HepG2 (cell line): ENCODE data around the gene KDM6B. TPM values are rescaled to one million over a fixed set of nuclear protein-coding genes. Genes with fewer than 3 reads are reported as not detected.

Experiments used
- ATF1 ChIP-seq: IDR thresholded peaks from 2 replicates; pipeline ENCODE4 v1.6.1; 2016; ENCODE audit warnings: mild to moderate bottlenecking, control low read depth
- CHD4 ChIP-seq: fragments of 200-600 bp; sonication (generic); IDR thresholded peaks from 2 replicates; pipeline ENCODE4 v1.7.0; 2017; ENCODE audit warnings: mild to moderate bottlenecking, low read length, borderline replicate concordance
- ELF3 ChIP-seq: IDR thresholded peaks from 2 replicates; pipeline ENCODE4 v1.6.1; 2016; ENCODE audit warnings: missing genetic modification reagents, missing compliant biosample characterization
- FOSL1 ChIP-seq: sonication (generic); formaldehyde crosslinking; IDR thresholded peaks from 2 replicates; pipeline ENCODE4 v1.9.0; 2021; ENCODE audit warnings: missing genetic modification reagents, borderline replicate concordance
- FOXM1 ChIP-seq: sonication (generic); formaldehyde crosslinking; IDR thresholded peaks from 2 replicates; pipeline ENCODE4 v1.5.0; 2020; ENCODE audit warnings: missing genetic modification reagents
- FOXO1 ChIP-seq: sonication (generic); formaldehyde crosslinking; IDR thresholded peaks from 2 replicates; pipeline ENCODE4 v1.4.0; 2020; ENCODE audit warnings: missing genetic modification reagents
- HNRNPK ChIP-seq: fragments of 200-400 bp; formaldehyde crosslinking; IDR thresholded peaks from 2 replicates; pipeline ENCODE4 v1.6.1; 2018; ENCODE audit warnings: low read length, low read depth, moderate library complexity, mild to moderate bottlenecking; ENCODE audit not compliant: poor library complexity, severe bottlenecking
- KLF11 ChIP-seq: IDR thresholded peaks from 2 replicates; pipeline ENCODE4 v1.6.1; 2016; ENCODE audit warnings: missing compliant biosample characterization
- KLF16 ChIP-seq, 2 experiments: sonication (generic) in 1 of 2; formaldehyde crosslinking in 1 of 2; IDR thresholded peaks; 2 replicates each; pipeline versions ENCODE4 v1.6.1 to v1.8.0; 2016 to 2023; ENCODE audit warnings: missing genetic modification reagents in 2 of 2, missing compliant biosample characterization in 1 of 2
- MAF1 ChIP-seq: sonication (generic); formaldehyde crosslinking; IDR thresholded peaks from 2 replicates; pipeline ENCODE4 v1.5.0; 2020; ENCODE audit warnings: missing genetic modification reagents, borderline replicate concordance
- MED1 ChIP-seq: sonication (generic); formaldehyde crosslinking; IDR thresholded peaks from 2 replicates; pipeline ENCODE4 v1.4.0; 2020; ENCODE audit warnings: missing genetic modification reagents
- MIER3 ChIP-seq: IDR thresholded peaks from 2 replicates; pipeline ENCODE4 v1.6.1; 2016; ENCODE audit warnings: missing compliant biosample characterization, borderline replicate concordance
- MTF1 ChIP-seq: sonication (generic); formaldehyde crosslinking; IDR thresholded peaks from 2 replicates; pipeline ENCODE4 v1.5.0; 2020; ENCODE audit warnings: missing genetic modification reagents
- NFYC ChIP-seq: IDR thresholded peaks from 2 replicates; pipeline ENCODE4 v1.6.1; 2016; ENCODE audit warnings: missing genetic modification reagents, missing compliant biosample characterization
- REXO4 ChIP-seq: sonication (generic); formaldehyde crosslinking; IDR thresholded peaks from 2 replicates; pipeline ENCODE4 v1.8.0; 2022; ENCODE audit warnings: missing genetic modification reagents, mild to moderate bottlenecking, borderline replicate concordance
- TCF12 ChIP-seq, 2 experiments: fragments of 450-650 bp in 1 of 2; sonication (generic) in 1 of 2; formaldehyde crosslinking in 1 of 2; IDR thresholded peaks; 2 replicates each; pipeline versions ENCODE4 v1.6.1 to v1.8.0; 2017 to 2022; ENCODE audit warnings: antibody characterized with exemption in 1 of 2, mild to moderate bottlenecking in 1 of 2, missing genetic modification reagents in 1 of 2, moderate library complexity in 1 of 2
- ZMYM2 ChIP-seq: sonication (generic); formaldehyde crosslinking; IDR thresholded peaks from 2 replicates; pipeline ENCODE4 v1.8.0; 2022; ENCODE audit warnings: mild to moderate bottlenecking, missing genetic modification reagents
- ZNF264 ChIP-seq: sonication (generic); formaldehyde crosslinking; IDR thresholded peaks from 2 replicates; pipeline ENCODE4 v1.4.0; 2020; ENCODE audit warnings: missing genetic modification reagents
- ZNF354B ChIP-seq: sonication (generic); formaldehyde crosslinking; IDR thresholded peaks from 2 replicates; pipeline ENCODE4 v1.8.0; 2022; ENCODE audit warnings: mild to moderate bottlenecking, missing genetic modification reagents
- ZNF614 ChIP-seq: IDR thresholded peaks from 2 replicates; pipeline ENCODE4 v1.6.1; 2018; ENCODE audit warnings: missing biosample characterization, missing genetic modification reagents, inconsistent platforms, borderline replicate concordance
- ZNF776 ChIP-seq: sonication (generic); formaldehyde crosslinking; IDR thresholded peaks from 2 replicates; pipeline ENCODE4 v1.4.0; 2020; ENCODE audit warnings: mild to moderate bottlenecking, missing genetic modification reagents
- ZSCAN21 ChIP-seq: sonication (generic); formaldehyde crosslinking; IDR thresholded peaks from 2 replicates; pipeline ENCODE4 v1.8.0; 2022; ENCODE audit warnings: mild to moderate bottlenecking, missing genetic modification reagents, moderate library complexity, borderline replicate concordance
- polyA plus RNA-seq, 8 experiments: library from polyadenylated mRNA; depleted of rRNA in 3 of 8; stranded (reverse) in 7 of 8; unstranded in 1 of 8; fragments of >200 nt; fragmentation: Illumina TruSeq in 4 of 8; extraction: Trizol in 4 of 8; gene quantifications; 2 replicates each; pipeline versions ENCODE4 v1.2.1 to v1.2.3, GENCODE V29; 2011 to 2016; ENCODE audit warnings: low read depth in 4 of 8, missing spikeins in 1 of 8, mixed read lengths in 1 of 8; ENCODE audit not compliant: insufficient read depth in 1 of 8
- total RNA-seq, 5 experiments: library from RNA; depleted of rRNA; stranded (reverse); fragments of >200 nt; fragmentation: Illumina TruSeq; extraction: Trizol; gene quantifications; 2 replicates each; pipeline ENCODE4 v1.2.3, GENCODE V29; 2016; ENCODE audit warnings: low read depth in 1 of 5
- TF ChIP-seq, protein P1 (sequence below): sonication (generic); formaldehyde crosslinking; IDR thresholded peaks from 2 replicates; pipeline ENCODE4 v1.4.0; 2020; ENCODE audit warnings: mild to moderate bottlenecking, missing genetic modification reagents
- TF ChIP-seq, protein P2 (sequence below): sonication (generic); formaldehyde crosslinking; IDR thresholded peaks from 2 replicates; pipeline ENCODE4 v1.4.0; 2020; ENCODE audit warnings: missing genetic modification reagents
- TF ChIP-seq, protein P3 (sequence below): IDR thresholded peaks from 2 replicates; pipeline ENCODE4 v1.6.1; 2016; ENCODE audit warnings: mild to moderate bottlenecking

The KDM6B gene
- total and polyA plus RNA-seq, 2 of the 13 experiments (the other 11 are each of a cell fraction or from before 2014, with no cell fraction given) = 1.3 to 2.1 TPM

DNA sequence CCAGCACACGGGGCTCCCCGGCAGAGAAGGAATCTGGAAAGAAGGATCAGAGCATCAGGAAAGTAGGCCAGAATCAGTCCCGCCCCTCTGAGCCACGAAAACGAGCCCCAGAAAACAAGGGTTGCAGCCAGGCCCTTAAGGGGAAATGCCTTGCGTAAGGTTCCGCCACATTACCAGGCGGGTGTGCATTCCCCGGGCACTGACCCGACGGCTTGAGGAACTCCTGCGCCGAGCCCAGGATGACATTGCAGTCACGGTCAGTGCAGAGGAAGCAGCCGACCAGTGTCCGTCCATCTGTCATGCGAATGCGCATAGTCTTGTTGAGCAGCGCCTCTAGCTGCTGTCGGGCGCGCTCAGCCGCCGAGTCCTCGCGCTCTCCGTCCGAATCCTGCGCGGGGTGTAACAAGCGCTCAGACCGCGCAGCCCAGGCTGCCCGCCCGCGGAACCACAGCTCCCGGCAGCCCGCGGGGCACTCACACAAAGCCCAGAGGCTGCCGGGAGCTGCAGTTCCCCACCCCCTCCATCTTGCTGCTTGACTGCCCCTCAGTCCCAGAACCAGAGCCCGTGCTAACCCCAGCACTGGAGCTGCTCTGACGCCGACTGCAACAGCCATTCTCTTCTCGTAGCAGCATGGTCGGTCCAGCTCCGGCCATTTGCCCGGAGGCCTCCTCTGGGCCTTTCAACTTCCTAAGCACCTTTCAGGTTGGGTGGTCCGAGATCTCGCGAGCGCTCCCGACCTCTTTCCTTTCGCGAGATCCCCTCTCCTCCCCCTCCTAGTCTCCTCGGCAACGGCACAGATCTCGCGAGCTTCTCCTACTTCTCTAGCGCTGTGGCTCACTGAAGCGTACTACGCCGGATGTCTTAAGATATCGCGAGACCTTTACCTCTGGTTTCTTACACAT lies 23.0 kb downstream of the KDM6B start, which contains the start of gene NAA38 (continued):
- TF ChIP-seq, protein P1, sequence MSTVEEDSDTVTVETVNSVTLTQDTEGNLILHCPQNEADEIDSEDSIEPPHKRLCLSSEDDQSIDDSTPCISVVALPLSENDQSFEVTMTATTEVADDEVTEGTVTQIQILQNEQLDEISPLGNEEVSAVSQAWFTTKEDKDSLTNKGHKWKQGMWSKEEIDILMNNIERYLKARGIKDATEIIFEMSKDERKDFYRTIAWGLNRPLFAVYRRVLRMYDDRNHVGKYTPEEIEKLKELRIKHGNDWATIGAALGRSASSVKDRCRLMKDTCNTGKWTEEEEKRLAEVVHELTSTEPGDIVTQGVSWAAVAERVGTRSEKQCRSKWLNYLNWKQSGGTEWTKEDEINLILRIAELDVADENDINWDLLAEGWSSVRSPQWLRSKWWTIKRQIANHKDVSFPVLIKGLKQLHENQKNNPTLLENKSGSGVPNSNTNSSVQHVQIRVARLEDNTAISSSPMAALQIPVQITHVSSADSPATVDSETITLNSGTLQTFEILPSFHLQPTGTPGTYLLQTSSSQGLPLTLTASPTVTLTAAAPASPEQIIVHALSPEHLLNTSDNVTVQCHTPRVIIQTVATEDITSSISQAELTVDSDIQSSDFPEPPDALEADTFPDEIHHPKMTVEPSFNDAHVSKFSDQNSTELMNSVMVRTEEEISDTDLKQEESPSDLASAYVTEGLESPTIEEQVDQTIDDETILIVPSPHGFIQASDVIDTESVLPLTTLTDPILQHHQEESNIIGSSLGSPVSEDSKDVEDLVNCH (CRISPR knock-in tag) = no peak
- TF ChIP-seq ZMYM2 (CRISPR knock-in tag) (0 out of 2 replicates have a peak, but pooled peaks have one; percentile 19), HNRNPK (peak; percentile 68), KLF11 (CRISPR knock-in tag) (no peak), REXO4 (no peak), KLF16 (CRISPR knock-in tag; IDR thresholded peaks at IDR 0.05) (peak in 1 of 2 experiments; percentile 82; a peak in 2 of 4 replicates), MTF1 (CRISPR knock-in tag) (no peak), ELF3 (CRISPR knock-in tag) (peak; percentile 68), MAF1 (no peak), ZNF614 (CRISPR knock-in tag) (peak; percentile 63; the same call in 1 of the 2 replicates), TCF12 (IDR thresholded peaks at IDR 0.05) (no peak), TCF12 (CRISPR knock-in tag; IDR thresholded peaks at IDR 0.05) (no peak), FOSL1 (no peak), ZNF776 (CRISPR knock-in tag) (no peak), ZSCAN21 (CRISPR knock-in tag) (peak; percentile 66; the same call in 1 of the 2 replicates), MIER3 (0 out of 2 replicates have a peak, but pooled peaks have one; percentile 19), ATF1 (CRISPR knock-in tag) (no peak), MED1 (CRISPR knock-in tag) (peak; percentile 79), ZNF354B (no peak), FOXO1 (CRISPR knock-in tag) (0 out of 2 replicates have a peak, but pooled peaks have one; percentile 15), FOXM1 (CRISPR knock-in tag) (no peak), CHD4 (no peak), ZNF264 (0 out of 2 replicates have a peak, but pooled peaks have one; percentile 52), NFYC (CRISPR knock-in tag) (0 out of 2 replicates have a peak, but pooled peaks have one; percentile 4)
- TF ChIP-seq, protein P2, sequence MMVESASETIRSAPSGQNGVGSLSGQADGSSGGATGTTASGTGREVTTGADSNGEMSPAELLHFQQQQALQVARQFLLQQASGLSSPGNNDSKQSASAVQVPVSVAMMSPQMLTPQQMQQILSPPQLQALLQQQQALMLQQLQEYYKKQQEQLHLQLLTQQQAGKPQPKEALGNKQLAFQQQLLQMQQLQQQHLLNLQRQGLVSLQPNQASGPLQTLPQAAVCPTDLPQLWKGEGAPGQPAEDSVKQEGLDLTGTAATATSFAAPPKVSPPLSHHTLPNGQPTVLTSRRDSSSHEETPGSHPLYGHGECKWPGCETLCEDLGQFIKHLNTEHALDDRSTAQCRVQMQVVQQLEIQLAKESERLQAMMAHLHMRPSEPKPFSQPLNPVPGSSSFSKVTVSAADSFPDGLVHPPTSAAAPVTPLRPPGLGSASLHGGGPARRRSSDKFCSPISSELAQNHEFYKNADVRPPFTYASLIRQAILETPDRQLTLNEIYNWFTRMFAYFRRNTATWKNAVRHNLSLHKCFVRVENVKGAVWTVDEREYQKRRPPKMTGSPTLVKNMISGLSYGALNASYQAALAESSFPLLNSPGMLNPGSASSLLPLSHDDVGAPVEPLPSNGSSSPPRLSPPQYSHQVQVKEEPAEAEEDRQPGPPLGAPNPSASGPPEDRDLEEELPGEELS (CRISPR knock-in tag) = peak; percentile 40; the same call in 1 of the 2 replicates
- TF ChIP-seq, protein P3, sequence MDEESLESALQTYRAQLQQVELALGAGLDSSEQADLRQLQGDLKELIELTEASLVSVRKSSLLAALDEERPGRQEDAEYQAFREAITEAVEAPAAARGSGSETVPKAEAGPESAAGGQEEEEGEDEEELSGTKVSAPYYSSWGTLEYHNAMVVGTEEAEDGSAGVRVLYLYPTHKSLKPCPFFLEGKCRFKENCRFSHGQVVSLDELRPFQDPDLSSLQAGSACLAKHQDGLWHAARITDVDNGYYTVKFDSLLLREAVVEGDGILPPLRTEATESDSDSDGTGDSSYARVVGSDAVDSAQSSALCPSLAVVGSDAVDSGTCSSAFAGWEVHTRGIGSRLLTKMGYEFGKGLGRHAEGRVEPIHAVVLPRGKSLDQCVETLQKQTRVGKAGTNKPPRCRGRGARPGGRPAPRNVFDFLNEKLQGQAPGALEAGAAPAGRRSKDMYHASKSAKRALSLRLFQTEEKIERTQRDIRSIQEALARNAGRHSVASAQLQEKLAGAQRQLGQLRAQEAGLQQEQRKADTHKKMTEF = peak; percentile 82
